ENCODE measurements around the gene SIK2.

DNA sequence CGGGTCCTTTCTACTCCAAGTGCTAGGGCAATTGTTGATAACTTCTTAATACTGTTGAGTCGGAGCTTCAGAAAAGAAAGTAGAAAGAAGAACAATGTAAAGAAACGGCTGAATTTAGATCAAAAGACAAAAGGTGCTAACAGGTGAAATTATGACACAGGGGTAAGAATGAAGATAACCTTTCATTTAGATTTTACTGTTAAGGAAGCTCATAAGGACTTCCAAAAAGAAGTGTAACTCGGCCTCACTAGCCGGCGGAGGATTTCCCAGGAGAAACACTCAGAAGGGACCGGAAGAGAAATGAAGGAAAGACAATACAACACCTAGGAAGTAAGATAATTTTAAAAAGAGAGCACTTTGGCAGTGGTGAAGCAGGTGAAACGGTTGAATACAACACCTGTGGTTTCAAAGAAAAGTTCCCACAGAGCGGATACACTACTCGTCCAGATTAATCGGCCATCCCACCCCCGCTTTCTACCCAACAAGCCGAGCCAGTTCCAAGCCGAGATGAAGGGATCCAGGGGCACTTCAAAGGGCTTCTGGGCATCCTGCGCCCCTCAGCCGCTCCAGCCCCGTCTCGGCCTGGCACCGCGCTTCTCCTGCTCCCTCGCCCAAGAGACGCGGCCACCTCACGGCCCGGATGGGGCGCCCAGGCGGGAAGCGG, 163.2 kb downstream of the SIK2 start:
- TF ChIP-seq SP1 (CRISPR knock-in tag; IDR thresholded peaks at IDR 0.05) = no peak
- TF ChIP-seq ZNF609 (CRISPR knock-in tag; IDR thresholded peaks at IDR 0.05; ENCODE audit: borderline replicate concordance) = no peak
- TF ChIP-seq ZBTB26 (CRISPR knock-in tag; IDR thresholded peaks at IDR 0.05) = no peak
- TF ChIP-seq, protein P1, sequence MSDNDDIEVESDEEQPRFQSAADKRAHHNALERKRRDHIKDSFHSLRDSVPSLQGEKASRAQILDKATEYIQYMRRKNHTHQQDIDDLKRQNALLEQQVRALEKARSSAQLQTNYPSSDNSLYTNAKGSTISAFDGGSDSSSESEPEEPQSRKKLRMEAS (CRISPR knock-in tag; IDR thresholded peaks at IDR 0.05) = no peak
- TF ChIP-seq, protein P2, sequence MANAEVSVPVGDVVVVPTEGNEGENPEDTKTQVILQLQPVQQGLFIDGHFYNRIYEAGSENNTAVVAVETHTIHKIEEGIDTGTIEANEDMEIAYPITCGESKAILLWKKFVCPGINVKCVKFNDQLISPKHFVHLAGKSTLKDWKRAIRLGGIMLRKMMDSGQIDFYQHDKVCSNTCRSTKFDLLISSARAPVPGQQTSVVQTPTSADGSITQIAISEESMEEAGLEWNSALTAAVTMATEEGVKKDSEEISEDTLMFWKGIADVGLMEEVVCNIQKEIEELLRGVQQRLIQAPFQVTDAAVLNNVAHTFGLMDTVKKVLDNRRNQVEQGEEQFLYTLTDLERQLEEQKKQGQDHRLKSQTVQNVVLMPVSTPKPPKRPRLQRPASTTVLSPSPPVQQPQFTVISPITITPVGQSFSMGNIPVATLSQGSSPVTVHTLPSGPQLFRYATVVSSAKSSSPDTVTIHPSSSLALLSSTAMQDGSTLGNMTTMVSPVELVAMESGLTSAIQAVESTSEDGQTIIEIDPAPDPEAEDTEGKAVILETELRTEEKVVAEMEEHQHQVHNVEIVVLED (CRISPR knock-in tag; IDR thresholded peaks at IDR 0.05) = no peak
- TF ChIP-seq ARID3A (IDR thresholded peaks at IDR 0.05; ENCODE audit: borderline replicate concordance, low read depth, low read length) = no peak
- TF ChIP-seq, protein P3, sequence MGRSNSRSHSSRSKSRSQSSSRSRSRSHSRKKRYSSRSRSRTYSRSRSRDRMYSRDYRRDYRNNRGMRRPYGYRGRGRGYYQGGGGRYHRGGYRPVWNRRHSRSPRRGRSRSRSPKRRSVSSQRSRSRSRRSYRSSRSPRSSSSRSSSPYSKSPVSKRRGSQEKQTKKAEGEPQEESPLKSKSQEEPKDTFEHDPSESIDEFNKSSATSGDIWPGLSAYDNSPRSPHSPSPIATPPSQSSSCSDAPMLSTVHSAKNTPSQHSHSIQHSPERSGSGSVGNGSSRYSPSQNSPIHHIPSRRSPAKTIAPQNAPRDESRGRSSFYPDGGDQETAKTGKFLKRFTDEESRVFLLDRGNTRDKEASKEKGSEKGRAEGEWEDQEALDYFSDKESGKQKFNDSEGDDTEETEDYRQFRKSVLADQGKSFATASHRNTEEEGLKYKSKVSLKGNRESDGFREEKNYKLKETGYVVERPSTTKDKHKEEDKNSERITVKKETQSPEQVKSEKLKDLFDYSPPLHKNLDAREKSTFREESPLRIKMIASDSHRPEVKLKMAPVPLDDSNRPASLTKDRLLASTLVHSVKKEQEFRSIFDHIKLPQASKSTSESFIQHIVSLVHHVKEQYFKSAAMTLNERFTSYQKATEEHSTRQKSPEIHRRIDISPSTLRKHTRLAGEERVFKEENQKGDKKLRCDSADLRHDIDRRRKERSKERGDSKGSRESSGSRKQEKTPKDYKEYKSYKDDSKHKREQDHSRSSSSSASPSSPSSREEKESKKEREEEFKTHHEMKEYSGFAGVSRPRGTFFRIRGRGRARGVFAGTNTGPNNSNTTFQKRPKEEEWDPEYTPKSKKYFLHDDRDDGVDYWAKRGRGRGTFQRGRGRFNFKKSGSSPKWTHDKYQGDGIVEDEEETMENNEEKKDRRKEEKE (IDR thresholded peaks at IDR 0.05; ENCODE audit: borderline replicate concordance in 1 of 2, control insufficient read depth in 1 of 2, low read depth in 2 of 2, low read length in 1 of 2) = no peak
